NCI-H1092 (cell line): ENCODE data around the gene MEGF6.

Experiments used
- DNase-seq: peaks from one replicate; lab custom pipeline; 2025; lab: John Stamatoyannopoulos, UW

Gene MEGF6

GRCh38 chr1:3456964-3457909 lies 154.1 kb downstream of the MEGF6 start:
- DNase-seq = no peak

- no peak for DNase-seq
These were observed 154.8 kb downstream of the MEGF6 start for GRCh38 chr1:3456449-3456963.

- DNase-seq = no peak
These were observed 155.4 kb downstream of the MEGF6 start for GRCh38 chr1:3455670-3456448.

GRCh38 chr1:3454811-3455618 lies 156.3 kb downstream of the MEGF6 start:
- DNase-seq = no peak

GRCh38 chr1:3453891-3454810 lies 157.2 kb downstream of the MEGF6 start, which contains the start of gene ARHGEF16:
Gene ARHGEF16 (plus strand): TSS chr1:3454665. CDS start chr1:3463085, 8,420 bp downstream.
- peak; percentile 10 for DNase-seq

GRCh38 chr1:3453203-3453761 lies 158.0 kb downstream of the MEGF6 start:
- peak; percentile 11 for DNase-seq

- no peak for DNase-seq
These were observed 158.5 kb downstream of the MEGF6 start for GRCh38 chr1:3452866-3453175.

GRCh38 chr1:3451994-3452865 lies 159.1 kb downstream of the MEGF6 start:
- no peak for DNase-seq

GRCh38 chr1:3450983-3451382 lies 160.3 kb downstream of the MEGF6 start:
- no peak for DNase-seq

GRCh38 chr1:3450202-3450863 lies 161.0 kb downstream of the MEGF6 start:
- DNase-seq = no peak

GRCh38 chr1:3444736-3445135 lies 166.6 kb downstream of the MEGF6 start:
- no peak for DNase-seq

GRCh38 chr1:3444298-3444697 lies 167.0 kb downstream of the MEGF6 start:
- DNase-seq = no peak

- no peak for DNase-seq
These were observed 167.5 kb downstream of the MEGF6 start for GRCh38 chr1:3443807-3444206.

- DNase-seq = no peak
These were observed 168.4 kb downstream of the MEGF6 start for GRCh38 chr1:3442901-3443300.

GRCh38 chr1:3442331-3442730 lies 169.0 kb downstream of the MEGF6 start:
- no peak for DNase-seq

GRCh38 chr1:3441880-3442279 lies 169.4 kb downstream of the MEGF6 start:
- DNase-seq = no peak

GRCh38 chr1:3441410-3441847 lies 169.9 kb downstream of the MEGF6 start:
- no peak for DNase-seq

GRCh38 chr1:3440711-3441409 lies 170.4 kb downstream of the MEGF6 start:
- no peak for DNase-seq
